ENCODE results near the gene CALCA.

CALCA gene

DNA sequence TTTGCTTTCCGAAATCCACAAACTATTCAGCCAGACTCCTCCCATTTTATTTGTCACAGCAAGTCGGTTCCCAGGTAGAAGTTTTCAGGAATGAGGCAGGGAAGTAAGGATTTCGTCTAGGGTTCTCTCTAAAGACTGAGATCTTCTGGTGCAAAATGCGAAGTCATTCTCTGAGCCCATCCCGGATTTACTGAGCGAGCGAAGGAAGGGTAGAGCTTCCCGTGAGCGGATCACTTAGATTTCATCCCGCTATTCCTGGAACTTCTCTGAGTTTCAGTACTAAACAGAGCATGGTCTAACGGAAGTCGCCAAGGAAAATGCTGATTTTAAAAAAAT is 3.1 kb upstream of the CALCA start (continued):
- TF ChIP-seq, protein P1, sequence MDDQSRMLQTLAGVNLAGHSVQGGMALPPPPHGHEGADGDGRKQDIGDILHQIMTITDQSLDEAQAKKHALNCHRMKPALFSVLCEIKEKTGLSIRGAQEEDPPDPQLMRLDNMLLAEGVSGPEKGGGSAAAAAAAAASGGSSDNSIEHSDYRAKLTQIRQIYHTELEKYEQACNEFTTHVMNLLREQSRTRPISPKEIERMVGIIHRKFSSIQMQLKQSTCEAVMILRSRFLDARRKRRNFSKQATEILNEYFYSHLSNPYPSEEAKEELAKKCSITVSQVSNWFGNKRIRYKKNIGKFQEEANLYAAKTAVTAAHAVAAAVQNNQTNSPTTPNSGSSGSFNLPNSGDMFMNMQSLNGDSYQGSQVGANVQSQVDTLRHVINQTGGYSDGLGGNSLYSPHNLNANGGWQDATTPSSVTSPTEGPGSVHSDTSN (CRISPR knock-in tag; IDR thresholded peaks at IDR 0.05) = no peak
- TF ChIP-seq ZNF341 (tag by site-specific recombination; IDR thresholded peaks at IDR 0.05; ENCODE audit: low read depth) (0 out of 2 replicates have a peak, but pooled peaks have one; percentile 23), ZNF514 (tag by site-specific recombination; IDR thresholded peaks at IDR 0.05) (no peak), IKZF3 (tag by site-specific recombination; IDR thresholded peaks at IDR 0.05) (peak; percentile 17; the same call in 1 of the 2 replicates), ZNF366 (tag by site-specific recombination; conservative IDR thresholded peaks at IDR 0.05) (0 out of 2 replicates have a peak, but pooled peaks have one; percentile 23)

DNA sequence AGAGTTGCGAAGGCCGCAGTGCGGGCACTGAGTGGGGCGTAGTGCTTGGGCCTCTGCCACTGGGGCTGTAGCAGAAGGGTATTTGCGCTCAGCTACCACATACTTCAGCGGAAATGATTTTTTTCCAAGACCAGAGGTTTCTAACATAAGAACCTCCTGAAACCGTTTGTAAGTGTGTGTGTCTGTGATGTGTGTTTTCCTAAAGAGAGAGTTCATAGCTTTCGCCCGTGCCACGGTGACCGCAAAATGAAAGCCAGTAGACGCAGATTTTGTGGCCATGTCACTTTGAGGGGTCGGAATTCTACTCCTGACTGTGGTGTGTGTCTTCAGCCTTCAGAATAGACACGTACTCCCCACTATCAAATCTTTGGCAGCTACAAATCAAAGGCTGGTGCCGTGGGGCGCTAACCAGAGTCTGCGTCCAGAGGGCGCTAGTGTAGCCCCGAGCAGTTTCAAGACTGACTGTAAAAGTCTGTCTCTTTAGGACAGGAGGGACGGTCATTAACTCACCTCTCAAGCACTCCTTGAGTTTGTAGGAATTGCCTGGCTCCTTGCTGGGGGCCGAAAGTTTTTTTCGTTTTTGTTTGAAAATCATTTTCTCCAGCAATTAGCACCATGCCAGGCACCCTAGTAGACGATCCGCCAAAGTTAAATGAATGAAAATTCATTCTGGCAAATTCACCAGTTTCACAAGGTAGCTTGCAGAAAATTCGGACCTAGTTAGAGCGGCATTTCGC is 2.5 kb upstream of the CALCA start:
- H3K4me3 ChIP-seq (ENCODE audit: low read depth, low read length) = peak overlapping the region; percentile 46
- H3K4me1 ChIP-seq (ENCODE audit: control insufficient read depth, insufficient read depth, low read length) = no peaks in the 10 kb centered on the region
- no peaks in the 10 kb centered on the region for H3K36me3 ChIP-seq (ENCODE audit: control insufficient read depth in 2 of 2, insufficient read depth in 1 of 2, low read length in 2 of 2)
- H3K9me3 ChIP-seq (ENCODE audit: control insufficient read depth, insufficient read depth, low read depth, low read length) = no peaks in the 10 kb centered on the region
- CTCF ChIA-PET = interaction anchor here (0.5 to 4.4 kb wide), 42 partner anchors 7 to 1096 kb away, joined by 3 to 36 read pairs (median 4); partner anchors contain the start of gene CALCB
- H3K27ac ChIP-seq (ENCODE audit: extremely low read depth, low read depth, low read length) = no peak overlapping the region; the same call in 1 of the 2 replicates
- TF ChIP-seq, protein P2, sequence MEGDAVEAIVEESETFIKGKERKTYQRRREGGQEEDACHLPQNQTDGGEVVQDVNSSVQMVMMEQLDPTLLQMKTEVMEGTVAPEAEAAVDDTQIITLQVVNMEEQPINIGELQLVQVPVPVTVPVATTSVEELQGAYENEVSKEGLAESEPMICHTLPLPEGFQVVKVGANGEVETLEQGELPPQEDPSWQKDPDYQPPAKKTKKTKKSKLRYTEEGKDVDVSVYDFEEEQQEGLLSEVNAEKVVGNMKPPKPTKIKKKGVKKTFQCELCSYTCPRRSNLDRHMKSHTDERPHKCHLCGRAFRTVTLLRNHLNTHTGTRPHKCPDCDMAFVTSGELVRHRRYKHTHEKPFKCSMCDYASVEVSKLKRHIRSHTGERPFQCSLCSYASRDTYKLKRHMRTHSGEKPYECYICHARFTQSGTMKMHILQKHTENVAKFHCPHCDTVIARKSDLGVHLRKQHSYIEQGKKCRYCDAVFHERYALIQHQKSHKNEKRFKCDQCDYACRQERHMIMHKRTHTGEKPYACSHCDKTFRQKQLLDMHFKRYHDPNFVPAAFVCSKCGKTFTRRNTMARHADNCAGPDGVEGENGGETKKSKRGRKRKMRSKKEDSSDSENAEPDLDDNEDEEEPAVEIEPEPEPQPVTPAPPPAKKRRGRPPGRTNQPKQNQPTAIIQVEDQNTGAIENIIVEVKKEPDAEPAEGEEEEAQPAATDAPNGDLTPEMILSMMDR (tag by site-specific recombination; IDR thresholded peaks at IDR 0.05) = peak; percentile 34; the same call in 1 of the 2 replicates
- TF ChIP-seq ZNF843 (tag by site-specific recombination; IDR thresholded peaks at IDR 0.05) = no peak
- no peak for TF ChIP-seq ZNF426 (tag by site-specific recombination; IDR thresholded peaks at IDR 0.05)
- TF ChIP-seq, protein P3, sequence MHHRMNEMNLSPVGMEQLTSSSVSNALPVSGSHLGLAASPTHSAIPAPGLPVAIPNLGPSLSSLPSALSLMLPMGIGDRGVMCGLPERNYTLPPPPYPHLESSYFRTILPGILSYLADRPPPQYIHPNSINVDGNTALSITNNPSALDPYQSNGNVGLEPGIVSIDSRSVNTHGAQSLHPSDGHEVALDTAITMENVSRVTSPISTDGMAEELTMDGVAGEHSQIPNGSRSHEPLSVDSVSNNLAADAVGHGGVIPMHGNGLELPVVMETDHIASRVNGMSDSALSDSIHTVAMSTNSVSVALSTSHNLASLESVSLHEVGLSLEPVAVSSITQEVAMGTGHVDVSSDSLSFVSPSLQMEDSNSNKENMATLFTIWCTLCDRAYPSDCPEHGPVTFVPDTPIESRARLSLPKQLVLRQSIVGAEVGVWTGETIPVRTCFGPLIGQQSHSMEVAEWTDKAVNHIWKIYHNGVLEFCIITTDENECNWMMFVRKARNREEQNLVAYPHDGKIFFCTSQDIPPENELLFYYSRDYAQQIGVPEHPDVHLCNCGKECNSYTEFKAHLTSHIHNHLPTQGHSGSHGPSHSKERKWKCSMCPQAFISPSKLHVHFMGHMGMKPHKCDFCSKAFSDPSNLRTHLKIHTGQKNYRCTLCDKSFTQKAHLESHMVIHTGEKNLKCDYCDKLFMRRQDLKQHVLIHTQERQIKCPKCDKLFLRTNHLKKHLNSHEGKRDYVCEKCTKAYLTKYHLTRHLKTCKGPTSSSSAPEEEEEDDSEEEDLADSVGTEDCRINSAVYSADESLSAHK (tag by site-specific recombination; IDR thresholded peaks at IDR 0.05) = peak; percentile 98
- no peak for TF ChIP-seq ZNF830 (tag by site-specific recombination; IDR thresholded peaks at IDR 0.05; ENCODE audit: low read depth)
- TF ChIP-seq, protein P4, sequence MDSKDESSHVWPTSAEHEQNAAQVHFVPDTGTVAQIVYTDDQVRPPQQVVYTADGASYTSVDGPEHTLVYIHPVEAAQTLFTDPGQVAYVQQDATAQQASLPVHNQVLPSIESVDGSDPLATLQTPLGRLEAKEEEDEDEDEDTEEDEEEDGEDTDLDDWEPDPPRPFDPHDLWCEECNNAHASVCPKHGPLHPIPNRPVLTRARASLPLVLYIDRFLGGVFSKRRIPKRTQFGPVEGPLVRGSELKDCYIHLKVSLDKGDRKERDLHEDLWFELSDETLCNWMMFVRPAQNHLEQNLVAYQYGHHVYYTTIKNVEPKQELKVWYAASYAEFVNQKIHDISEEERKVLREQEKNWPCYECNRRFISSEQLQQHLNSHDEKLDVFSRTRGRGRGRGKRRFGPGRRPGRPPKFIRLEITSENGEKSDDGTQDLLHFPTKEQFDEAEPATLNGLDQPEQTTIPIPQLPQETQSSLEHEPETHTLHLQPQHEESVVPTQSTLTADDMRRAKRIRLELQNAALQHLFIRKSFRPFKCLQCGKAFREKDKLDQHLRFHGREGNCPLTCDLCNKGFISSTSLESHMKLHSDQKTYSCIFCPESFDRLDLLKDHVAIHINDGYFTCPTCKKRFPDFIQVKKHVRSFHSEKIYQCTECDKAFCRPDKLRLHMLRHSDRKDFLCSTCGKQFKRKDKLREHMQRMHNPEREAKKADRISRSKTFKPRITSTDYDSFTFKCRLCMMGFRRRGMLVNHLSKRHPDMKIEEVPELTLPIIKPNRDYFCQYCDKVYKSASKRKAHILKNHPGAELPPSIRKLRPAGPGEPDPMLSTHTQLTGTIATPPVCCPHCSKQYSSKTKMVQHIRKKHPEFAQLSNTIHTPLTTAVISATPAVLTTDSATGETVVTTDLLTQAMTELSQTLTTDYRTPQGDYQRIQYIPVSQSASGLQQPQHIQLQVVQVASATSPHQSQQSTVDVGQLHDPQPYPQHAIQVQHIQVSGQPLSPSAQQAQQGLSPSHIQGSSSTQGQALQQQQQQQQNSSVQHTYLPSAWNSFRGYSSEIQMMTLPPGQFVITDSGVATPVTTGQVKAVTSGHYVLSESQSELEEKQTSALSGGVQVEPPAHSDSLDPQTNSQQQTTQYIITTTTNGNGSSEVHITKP (tag by site-specific recombination; IDR thresholded peaks at IDR 0.05) = no peak
- TF ChIP-seq ZNF561 (tag by site-specific recombination; IDR thresholded peaks at IDR 0.05; ENCODE audit: borderline replicate concordance) = 0 out of 2 replicates have a peak, but pooled peaks have one; percentile 23
- no peak for TF ChIP-seq MYNN (tag by site-specific recombination; IDR thresholded peaks at IDR 0.05; ENCODE audit: borderline replicate concordance)
- no peak for TF ChIP-seq ZNF324 (tag by site-specific recombination; IDR thresholded peaks at IDR 0.05)
- TF ChIP-seq ZNF335 (tag by site-specific recombination; conservative IDR thresholded peaks at IDR 0.05) = peak; percentile 96
- TF ChIP-seq ZNF571 (tag by site-specific recombination; IDR thresholded peaks at IDR 0.05) = no peak
- peak; percentile 78 for TF ChIP-seq TRIM28 (IDR thresholded peaks at IDR 0.05; ENCODE audit: borderline replicate concordance, low read length)
- TF ChIP-seq ZNF658 (tag by site-specific recombination; IDR thresholded peaks at IDR 0.05) = no peak
- no peak for TF ChIP-seq ZNF777 (tag by site-specific recombination; IDR thresholded peaks at IDR 0.05; ENCODE audit: borderline replicate concordance)
- TF ChIP-seq ZXDB (tag by site-specific recombination; IDR thresholded peaks at IDR 0.05) = no peak
- peak; percentile 34; the same call in 1 of the 2 replicates for TF ChIP-seq SP7 (tag by site-specific recombination; IDR thresholded peaks at IDR 0.05)
- TF ChIP-seq ZNF660 (tag by site-specific recombination; IDR thresholded peaks at IDR 0.05) = peak; percentile 34; the same call in 1 of the 2 replicates
- no peak for TF ChIP-seq ZNF24 (tag by site-specific recombination; IDR thresholded peaks at IDR 0.05)
- POLR2A ChIA-PET = no interaction called here

Data from HEK293 (cell line).